NCI-H2196 treated with DMSO at 0.1 percent for 48 hours (cell line): ENCODE measurements around the gene FERD3L.

Source experiments
- DNase-seq: peaks from one replicate; lab custom pipeline; 2025; ENCODE audit not compliant: unreplicated experiment; lab: John Stamatoyannopoulos, UW

The FERD3L gene

DNA sequence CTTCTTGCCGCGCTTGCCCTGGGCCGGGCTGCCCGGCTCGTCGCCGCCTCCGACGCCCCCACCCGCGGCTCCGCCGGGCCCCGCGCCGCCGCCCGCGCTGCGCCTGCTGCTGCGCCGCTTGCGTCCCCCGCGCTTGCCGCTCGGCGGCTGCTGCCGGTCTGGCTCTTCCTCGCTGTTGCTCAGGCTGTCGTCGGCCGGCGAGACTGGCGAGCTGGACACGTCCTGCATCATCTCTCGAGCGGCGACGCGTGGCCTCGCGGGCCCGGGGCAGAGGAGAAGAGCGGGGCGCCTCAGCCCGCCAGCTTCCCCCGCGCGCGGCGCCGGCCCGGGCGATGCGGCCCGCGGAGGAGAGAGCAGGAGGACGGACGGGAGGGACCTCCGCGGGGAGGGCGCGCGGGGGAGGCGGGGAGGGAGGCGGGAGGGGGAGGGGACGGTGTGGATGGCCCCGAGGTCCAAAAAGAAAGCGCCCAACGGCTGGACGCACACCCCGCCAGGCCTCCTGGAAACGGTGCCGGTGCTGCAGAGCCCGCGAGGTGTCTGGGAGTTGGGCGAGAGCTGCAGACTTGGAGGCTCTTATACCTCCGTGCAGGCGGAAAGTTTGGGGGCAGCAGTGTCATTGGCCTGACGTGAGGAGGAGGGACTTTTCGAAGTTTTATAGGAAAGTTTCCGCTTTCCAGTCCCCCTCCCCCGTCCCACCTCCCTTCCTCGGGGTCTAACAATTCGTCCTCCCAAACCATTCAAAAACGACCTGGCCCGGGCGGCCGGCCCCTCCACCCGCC lies 27.9 kb downstream of the FERD3L start, which contains the start of gene TWIST1:
Gene TWIST1, minus strand, starts transcription at position 546 of the 779 bp plus-strand sequence. Its CDS starts 315 bp downstream, at position 231.
- DNase-seq = no peak

DNA sequence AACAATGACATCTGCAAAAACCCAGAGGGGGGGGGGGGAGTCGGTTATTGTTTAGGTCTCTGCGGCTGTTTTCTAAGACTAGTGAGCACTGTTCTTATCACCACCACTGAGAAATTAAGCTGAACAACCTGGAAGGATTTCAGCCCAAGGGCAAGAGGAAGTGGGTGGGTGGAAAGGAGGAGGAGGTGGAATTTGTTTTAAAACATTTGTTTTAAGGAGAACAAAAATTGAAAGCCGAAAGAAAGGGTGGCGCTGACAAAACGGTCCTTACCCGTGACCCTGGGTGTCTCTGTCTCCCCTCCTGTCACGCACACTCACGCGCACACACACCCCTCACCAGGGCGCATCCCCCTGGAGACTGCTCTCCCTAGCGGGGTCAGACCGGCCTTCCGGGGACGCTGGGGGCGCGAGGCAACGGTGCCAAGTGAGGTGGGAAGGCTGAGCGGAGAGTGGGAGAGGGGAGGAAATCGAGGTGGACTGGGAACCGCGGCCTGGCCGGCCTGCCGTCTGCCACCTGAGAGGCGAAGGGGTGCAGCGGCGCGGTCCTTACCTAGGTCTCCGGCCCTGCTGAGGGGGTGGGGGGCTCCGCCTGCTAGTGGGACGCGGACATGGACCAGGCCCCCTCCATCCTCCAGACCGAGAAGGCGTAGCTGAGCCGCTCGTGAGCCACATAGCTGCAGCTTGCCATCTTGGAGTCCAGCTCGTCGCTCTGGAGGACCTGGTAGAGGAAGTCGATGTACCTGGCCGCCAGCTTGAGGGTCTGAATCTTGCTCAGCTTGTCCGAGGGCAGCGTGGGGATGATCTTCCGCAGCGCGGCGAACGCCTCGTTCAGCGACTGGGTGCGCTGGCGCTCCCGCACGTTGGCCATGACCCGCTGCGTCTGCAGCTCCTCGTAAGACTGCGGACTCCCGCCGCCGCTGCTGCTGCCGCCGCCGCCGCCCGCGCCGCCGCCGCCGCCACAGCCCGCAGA lies 28.8 kb downstream of the FERD3L start:
- no peak for DNase-seq

DNA sequence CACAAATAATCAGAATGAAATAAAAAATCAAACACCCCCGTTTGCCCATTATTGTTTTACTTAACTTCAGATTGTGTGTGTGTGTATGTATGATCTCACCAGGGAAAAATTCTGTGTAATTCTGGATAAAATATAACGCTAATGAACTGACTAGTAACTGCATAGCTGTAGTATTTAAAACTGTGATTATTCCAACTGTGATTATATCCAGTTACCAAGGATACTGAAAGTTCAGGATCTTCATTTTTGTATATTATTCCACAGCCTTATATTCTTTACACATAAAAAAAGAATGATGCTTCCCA lies 30.7 kb downstream of the FERD3L start:
- DNase-seq = no peak

- no peak for DNase-seq
Measured at GRCh38 chr7:19113855-19114550, 31.2 kb downstream of the FERD3L start.

- DNase-seq = no peak
Measured at GRCh38 chr7:19113002-19113350, 32.2 kb downstream of the FERD3L start.

- no peak for DNase-seq
Measured at GRCh38 chr7:19112274-19113001, 32.8 kb downstream of the FERD3L start.

DNA sequence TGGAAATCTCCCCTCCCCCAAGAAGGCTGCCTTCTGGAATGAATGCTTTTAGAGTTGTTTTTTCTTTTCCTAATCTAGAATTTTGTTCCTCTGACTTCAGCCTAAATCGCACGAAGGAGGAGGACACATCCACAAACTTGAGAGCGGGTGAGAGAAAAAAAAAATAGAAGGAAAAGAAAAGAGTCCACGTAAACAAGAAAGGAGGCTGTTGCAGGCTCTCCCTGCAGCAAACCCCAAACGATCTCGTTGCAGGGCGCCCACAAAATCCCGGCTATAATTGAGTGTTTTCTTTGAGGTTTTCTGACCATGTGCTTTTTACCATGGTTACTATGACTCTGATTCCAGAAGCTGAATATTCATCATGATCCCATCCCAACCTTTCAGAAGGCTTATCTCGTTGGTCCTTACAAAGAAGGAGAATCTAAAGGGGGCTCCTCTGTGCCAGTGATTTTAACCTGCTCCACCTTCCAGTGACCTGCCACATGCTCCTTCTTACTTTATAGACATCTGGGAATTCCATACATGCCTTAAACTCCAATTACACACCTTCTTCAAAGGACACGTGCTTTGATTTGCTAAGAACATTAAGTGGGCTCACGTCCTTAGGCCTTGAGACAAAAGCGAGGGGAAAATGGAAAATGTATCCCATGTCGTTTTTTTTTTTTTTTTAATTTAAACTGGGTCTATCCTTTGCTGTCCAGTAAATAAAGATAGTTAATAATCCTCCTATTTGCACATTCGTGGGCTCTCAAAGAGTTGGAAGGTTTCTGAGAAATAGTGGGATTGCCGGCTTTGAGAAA lies 33.5 kb downstream of the FERD3L start:
- DNase-seq = no peak

GRCh38 chr7:19110776-19111175 lies 34.4 kb downstream of the FERD3L start:
- DNase-seq = no peak

GRCh38 chr7:19110026-19110730 lies 35.0 kb downstream of the FERD3L start:
- no peak for DNase-seq

DNA sequence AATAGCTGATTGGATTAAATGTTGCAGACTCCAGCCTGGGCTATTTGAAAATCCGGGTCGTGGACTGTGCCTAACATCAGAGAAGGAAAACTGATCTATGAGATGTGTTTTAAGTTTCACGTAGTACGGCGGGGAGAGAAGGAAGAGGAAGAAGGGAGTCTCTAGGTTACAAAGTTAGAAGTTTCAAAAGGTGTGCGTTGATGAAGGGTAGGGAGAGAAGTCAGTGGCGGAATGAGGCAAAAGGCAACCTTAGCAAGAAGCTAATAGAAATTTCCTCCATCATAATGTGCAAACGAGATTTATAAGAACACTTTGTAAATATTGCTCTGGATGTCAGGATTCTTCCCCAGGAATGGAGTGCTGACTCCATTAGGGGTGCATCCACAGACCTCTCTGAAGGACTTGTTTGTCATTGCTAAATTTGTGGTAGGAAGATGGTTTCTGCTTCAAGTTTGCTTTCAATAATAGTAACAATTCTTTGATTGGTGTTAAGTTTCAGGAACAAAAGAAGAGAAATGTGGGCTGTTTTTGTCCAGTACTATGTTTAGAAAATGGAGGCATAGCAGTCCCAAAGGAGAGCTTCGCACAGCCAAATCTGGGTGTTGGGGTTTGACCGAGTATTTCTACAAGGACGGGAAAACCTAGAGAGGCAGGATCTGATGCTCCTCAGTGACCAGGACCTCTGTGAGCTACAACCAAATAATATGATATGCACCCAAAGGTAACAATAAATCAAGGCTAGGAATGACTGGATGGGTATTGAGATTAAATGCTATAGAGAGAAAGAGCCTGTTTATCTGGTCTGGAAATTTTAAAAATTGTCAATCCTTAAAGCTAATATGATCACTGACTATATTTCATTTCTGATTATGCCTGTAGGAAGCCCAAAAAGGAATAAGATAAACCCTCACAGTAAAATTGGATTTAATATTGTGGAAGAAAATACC lies 35.9 kb downstream of the FERD3L start:
- DNase-seq = no peak

GRCh38 chr7:19107356-19108146 lies 37.7 kb downstream of the FERD3L start:
- DNase-seq = no peak

DNA sequence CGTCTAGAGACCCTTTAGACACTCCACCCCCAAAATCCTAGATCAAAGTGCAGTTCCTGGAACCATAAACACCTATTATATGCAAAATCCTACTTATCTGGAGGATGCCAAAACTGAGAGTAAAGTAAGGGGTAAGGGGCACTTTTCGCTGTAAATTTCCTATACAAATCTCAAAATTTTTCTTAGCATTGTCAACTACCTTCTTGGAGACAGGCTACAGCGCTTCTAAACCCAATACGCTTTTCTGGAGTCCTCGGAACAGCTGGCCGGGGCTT lies 38.2 kb downstream of the FERD3L start:
- no peak for DNase-seq

DNA sequence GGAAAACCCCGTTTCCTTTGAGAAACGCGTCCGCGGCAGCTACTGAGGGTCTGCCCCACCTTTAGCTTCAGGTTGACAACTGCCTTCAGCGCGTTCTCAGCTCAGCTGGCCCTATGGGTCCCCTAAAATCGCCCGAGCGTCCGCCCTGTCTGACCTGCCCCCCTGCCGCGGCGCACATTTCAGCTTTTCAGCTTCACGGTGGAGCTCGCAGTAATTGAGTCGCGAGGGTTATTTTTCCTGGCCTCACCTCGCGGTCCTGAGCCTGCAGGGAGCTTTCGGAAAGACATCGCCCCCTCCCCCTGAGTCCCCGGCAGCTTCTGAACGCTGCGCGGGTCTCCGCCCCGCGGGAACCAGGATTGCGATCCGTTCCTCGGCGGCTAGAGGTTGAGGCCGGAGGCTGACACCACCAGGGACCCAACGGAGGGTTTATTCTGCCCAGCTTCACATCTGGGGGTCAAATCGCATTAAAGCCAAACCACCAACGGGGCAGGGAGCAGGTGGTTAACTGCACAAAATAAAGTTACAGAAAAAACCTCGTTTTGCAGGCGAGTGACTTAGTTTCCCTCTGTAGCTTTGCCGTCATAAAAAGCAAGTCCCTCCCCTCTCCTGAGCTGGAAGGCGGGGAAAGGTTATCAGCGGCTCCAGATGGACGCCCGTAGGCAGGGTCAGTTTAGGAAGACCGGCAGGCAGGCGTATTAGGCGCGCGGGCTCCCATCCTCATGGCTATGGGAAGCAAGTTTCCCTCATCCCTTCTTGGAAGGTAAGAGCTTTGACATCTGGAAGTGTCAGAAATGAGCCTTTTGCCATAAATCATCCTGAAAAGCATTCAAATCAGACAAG lies 38.8 kb downstream of the FERD3L start:
- DNase-seq = no peak

- no peak for DNase-seq
Measured at GRCh38 chr7:19105546-19105945, 39.7 kb downstream of the FERD3L start.

DNA sequence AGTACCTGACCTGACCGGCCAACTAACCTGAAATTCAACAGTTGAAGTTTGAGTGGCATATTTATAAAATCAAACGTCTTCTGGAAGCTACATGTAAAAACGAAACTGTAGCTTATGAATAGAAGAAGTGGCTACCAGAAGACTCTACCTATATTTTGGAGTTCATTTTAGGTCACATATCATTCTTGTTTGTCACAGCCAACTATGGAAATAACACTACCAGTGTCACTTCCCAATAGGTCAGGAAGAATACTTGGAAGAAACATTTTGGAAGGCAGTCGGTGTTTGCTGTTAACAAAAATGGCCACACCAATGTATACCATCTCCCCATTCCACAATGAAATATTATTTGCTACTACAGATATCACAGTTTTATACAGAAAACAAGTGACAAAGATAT lies 40.4 kb downstream of the FERD3L start:
- no peak for DNase-seq

DNA sequence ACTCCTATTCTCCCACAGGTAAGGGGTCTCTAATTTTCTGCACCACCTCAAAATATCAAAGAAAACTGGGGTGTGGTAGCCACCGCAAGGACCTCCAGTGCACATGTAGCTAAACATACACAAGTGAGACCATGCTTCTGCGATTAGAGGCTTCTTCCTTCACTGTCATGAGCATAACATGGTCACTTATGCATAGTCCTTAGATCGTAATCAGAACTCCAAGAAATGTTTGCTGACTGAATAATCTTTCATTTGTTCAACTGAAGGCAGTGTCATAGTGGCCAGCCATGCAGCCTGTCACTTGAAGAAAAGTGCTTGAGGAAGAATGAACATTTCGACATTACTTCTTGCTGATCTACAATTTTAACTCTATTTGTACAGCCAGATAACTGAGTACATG lies 42.3 kb downstream of the FERD3L start:
- DNase-seq = no peak

DNA sequence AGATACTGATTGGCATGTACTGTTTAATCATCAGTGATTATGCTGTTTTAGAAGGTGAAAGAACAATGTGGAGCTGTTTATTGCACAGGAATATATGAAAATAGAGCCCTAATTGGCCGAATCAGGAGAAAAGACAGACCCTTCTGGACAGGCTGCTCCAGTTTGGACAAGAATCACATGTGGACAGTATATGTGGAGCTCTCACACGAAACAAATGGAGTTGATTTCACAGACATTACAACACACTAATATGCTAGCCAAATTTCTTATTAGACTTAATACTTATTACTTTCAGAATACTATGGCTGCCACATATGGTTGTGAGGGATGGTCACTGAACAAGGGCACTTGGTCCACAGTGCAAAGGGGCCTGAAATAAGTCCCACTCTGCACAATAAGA lies 43.3 kb downstream of the FERD3L start:
- DNase-seq = no peak
